GM12875 (cell line): ENCODE results near the gene PMPCA.

Experiments
- H3K4me3 ChIP-seq: one replicate; pipeline ENCODE4 v1.5.1; 2011; ENCODE audit warnings: low read depth, low read length, control low read depth
- CTCF ChIP-seq: IDR thresholded peaks from 2 replicates; pipeline ENCODE4 v1.5.1; 2011; ENCODE audit warnings: low read depth, mild to moderate bottlenecking, control low read depth, inconsistent platforms, low read length, moderate library complexity, borderline replicate concordance; ENCODE audit not compliant: insufficient read depth

PMPCA gene

GRCh38 chr9:136426787-136427186 is 16.3 kb downstream of the PMPCA start:
- H3K4me3 ChIP-seq = no peak overlapping the region
- no peak for TF ChIP-seq CTCF

- TF ChIP-seq CTCF = no peak
- H3K4me3 ChIP-seq = no peak overlapping the region
Observed at GRCh38 chr9:136429075-136429628, 18.7 kb downstream of the PMPCA start.

GRCh38 chr9:136429683-136430491 is 19.4 kb downstream of the PMPCA start:
- TF ChIP-seq CTCF = no peak
- no peak overlapping the region for H3K4me3 ChIP-seq

GRCh38 chr9:136430588-136431234 is 20.3 kb downstream of the PMPCA start:
- TF ChIP-seq CTCF = no peak
- no peak overlapping the region for H3K4me3 ChIP-seq

DNA sequence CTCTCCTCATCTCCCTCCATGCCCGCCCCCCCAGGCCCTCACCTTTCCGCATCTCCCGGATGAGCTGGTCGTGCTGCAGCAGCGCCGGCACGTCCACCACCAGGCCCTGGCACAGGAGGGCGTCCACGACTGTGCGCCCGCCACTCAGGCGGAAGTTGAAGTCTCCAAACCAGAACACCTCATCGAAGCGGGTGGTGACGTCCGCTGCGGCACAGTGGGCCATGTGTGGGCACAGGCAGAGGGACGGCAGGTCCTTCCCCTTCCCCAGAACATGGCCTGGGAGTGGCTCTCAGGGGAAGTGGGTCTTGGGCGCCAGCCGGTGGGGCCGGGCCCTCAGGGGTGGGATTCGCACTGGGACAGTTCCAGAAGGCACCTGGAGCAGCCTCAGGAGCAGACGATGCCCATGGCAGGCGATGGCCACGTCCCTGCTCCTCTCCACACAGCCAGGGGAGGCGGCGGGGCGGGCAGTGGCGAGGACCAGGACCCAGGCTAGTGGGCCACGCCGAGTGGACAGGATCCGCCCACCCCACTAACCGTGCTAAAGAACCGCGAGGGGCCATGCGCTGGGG is 21.4 kb downstream of the PMPCA start:
- no peak for TF ChIP-seq CTCF
- H3K4me3 ChIP-seq = no peak overlapping the region

DNA sequence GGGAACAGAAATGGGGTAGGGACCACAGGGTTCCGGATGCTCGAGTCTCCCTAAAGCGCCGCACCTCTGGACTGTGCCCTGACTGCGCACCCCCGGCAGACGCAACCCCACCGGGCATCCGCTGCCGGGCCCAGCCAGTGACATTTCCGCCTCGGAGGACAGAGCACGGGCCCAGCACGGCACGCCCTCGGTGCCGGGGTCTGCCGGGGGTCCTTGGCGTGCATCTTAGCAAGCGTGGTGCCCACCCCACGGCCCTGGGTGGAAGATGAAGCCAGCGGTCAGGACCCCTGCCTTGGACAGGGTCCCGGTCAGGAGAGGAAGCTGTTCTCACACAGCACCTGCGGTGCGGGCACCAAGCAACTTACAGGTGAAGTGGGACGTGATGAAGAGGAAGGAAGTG is 22.1 kb downstream of the PMPCA start:
- TF ChIP-seq CTCF = no peak
- no peak overlapping the region for H3K4me3 ChIP-seq
